Lower leg skin (tissue), 4 donors: ENCODE results near the gene TPRA1. TPM values are rescaled to one million over a fixed set of nuclear protein-coding genes. Genes with fewer than 3 reads are reported as not detected.

ENCODE experiments used
- DNase-seq, 2 donors: peaks; one replicate each; pipeline ENCODE4 v3.0.0-alpha.2; 2019; ENCODE audit warnings: low spot score in 2 of 2
- H3K4me3 ChIP-seq: fragments of 200-600 bp; sonication (generic); 2 replicates; pipeline ENCODE4 v1.5.1; 2017; ENCODE audit warnings: mild to moderate bottlenecking, low read depth; ENCODE audit not compliant: poor library complexity, severe bottlenecking
- CTCF ChIP-seq, 3 donors: fragments of 450-650 bp; IDR thresholded peaks; one replicate each; pipeline ENCODE4 v1.5.1; 2016; ENCODE audit warnings: antibody characterized with exemption in 3 of 3, mild to moderate bottlenecking in 3 of 3, moderate library complexity in 2 of 3
- POLR2A ChIP-seq, 2 donors: fragments of 450-650 bp; IDR thresholded peaks; one replicate each; pipeline ENCODE4 v1.6.1; 2016 to 2017; ENCODE audit warnings: antibody characterized with exemption in 2 of 2, mild to moderate bottlenecking in 1 of 2, moderate library complexity in 1 of 2
- WGBS, 2 donors: methylation state at CpG; one replicate each; pipeline ENCODE4 v1.1.5; 2018; 5-methylcytosine and 5-hydroxymethylcytosine counted together
- intact Hi-C: fragments of 100-400 bp; cut with DNase I; formaldehyde crosslinking; loops from one replicate; pipeline ENCODE4 v1.15.0; 2023; ENCODE audit warnings: low total_unique reads
- total RNA-seq, 4 donors: library from RNA; depleted of rRNA; stranded (reverse); fragments of >200 nt; gene quantifications; one replicate each; pipeline ENCODE4 v1.1.0, GENCODE V29; 2016

TPRA1 gene
- 10 to 100 TPM; 57.3 to 87.5 (median 82.4) TPM for total RNA-seq

GRCh38 chr3:127590593-127591465 lies at the start of gene TPRA1:
Gene TPRA1, minus strand, starts transcription at chr3:127590733. Its CDS starts 10,587 bp downstream, at chr3:127580146.
- intact Hi-C loops = no loop called here
- H3K4me3 ChIP-seq = peak within 1 kb of the TSS; percentile 87
- TF ChIP-seq CTCF (IDR thresholded peaks at IDR 0.05) (no peak), POLR2A (IDR thresholded peaks at IDR 0.05) (no peak)
- WGBS, 2 donors = 0 to 1% methylated on average over 34 to 45 of the region's 72 CpGs
- peak; percentile 92 to 96 for DNase-seq

- intact Hi-C loops = no loop called here
- DNase-seq = peak in 1 of 2 donors; percentile 73
- H3K4me3 ChIP-seq = no peak overlapping the region
- WGBS, 2 donors = 93 to 97% methylated on average over 3 of the region's 3 CpGs
- TF ChIP-seq POLR2A (IDR thresholded peaks at IDR 0.05) = no peak
- no peak for TF ChIP-seq CTCF (IDR thresholded peaks at IDR 0.05)
Measured at GRCh38 chr3:127640042-127640355, 49.5 kb upstream of the TPRA1 start.

- intact Hi-C loops = no loop called here
- no peak overlapping the region for H3K4me3 ChIP-seq
- TF ChIP-seq POLR2A (IDR thresholded peaks at IDR 0.05) (no peak), CTCF (IDR thresholded peaks at IDR 0.05) (no peak)
- 76 to 84% methylated on average over 5 of the region's 5 CpGs for WGBS, 2 donors
- peak in 1 of 2 donors; percentile 74 for DNase-seq
Measured at GRCh38 chr3:127639173-127640041, 48.9 kb upstream of the TPRA1 start.

GRCh38 chr3:127637971-127638370 lies 47.4 kb upstream of the TPRA1 start:
- intact Hi-C loops = no loop called here
- H3K4me3 ChIP-seq = no peak overlapping the region
- no peak for TF ChIP-seq POLR2A (IDR thresholded peaks at IDR 0.05)
- no peak for TF ChIP-seq CTCF (IDR thresholded peaks at IDR 0.05)
- DNase-seq = no peak

GRCh38 chr3:127637546-127637945 lies 47.0 kb upstream of the TPRA1 start:
- no peak overlapping the region for H3K4me3 ChIP-seq

More at GRCh38 chr3:127637546-127637945, 47.0 kb upstream of the TPRA1 start:
- 64 to 81% methylated on average over 3 of the region's 3 CpGs for whole genome bisulfite sequencing, 2 donors
- intact Hi-C loops = no loop called here
- DNase-seq = no peak
- no peak for TF ChIP-seq CTCF (IDR thresholded peaks at IDR 0.05)
- TF ChIP-seq POLR2A (IDR thresholded peaks at IDR 0.05) = no peak
